ENCODE results near the gene CLMN. TPM values are rescaled to one million over a fixed set of nuclear protein-coding genes. Genes with fewer than 3 reads are reported as not detected.

Gene CLMN
- total RNA-seq, 5 donors from 2014 or later (not counting 1 experiment from before 2014, with no cell fraction given), result 0.68 to 2.2 (median 0.99) TPM

GRCh38 chr14:95258156-95258555 is 61.6 kb downstream of the CLMN start:
- no peaks in the 10 kb centered on the region for H3K36me3 Mint-ChIP-seq
- ChIA-PET CTCF (no interaction called here), POLR2A (no interaction called here)
- no peak overlapping the region for H3K4me3 Mint-ChIP-seq
- H3K9me3 Mint-ChIP-seq, result no peaks in the 10 kb centered on the region
- no peaks in the 10 kb centered on the region for H3K4me1 Mint-ChIP-seq
- WGBS (ENCODE audit: insufficient coverage), result 83% methylated on average over 2 of the region's 2 CpGs
- no peak overlapping the region for H3K27ac Mint-ChIP-seq
- H3K4me3 ChIP-seq (ENCODE audit: control insufficient read depth in 1 of 2, extremely low read depth in 1 of 2, low read length in 1 of 2), result no peak overlapping the region
- no peak for ATAC-seq (replicated peaks in 1 of 4)
- no peaks in the 10 kb centered on the region for H3K9me3 ChIP-seq
- H3K27me3 Mint-ChIP-seq, result no peaks in the 10 kb centered on the region
- H3K27ac ChIP-seq (ENCODE audit: low read length), result no peak overlapping the region
- H3K4me1 ChIP-seq (ENCODE audit: control insufficient read depth in 1 of 2, extremely low read depth in 1 of 2, insufficient read depth in 2 of 2, low read length in 2 of 2), result no peaks in the 10 kb centered on the region
- no peak for DNase-seq
- peaks cover 0 to 24% of the 10 kb centered on the region in 2 experiments for H3K27me3 ChIP-seq (replicated peaks in 1 of 2; ENCODE audit: control insufficient read depth in 2 of 2, extremely low read depth in 1 of 2, insufficient read depth in 2 of 2, low read length in 1 of 2)
- H3K36me3 ChIP-seq (ENCODE audit: control insufficient read depth in 2 of 2, extremely low read depth in 1 of 2, insufficient read depth in 1 of 2, low read length in 1 of 2), result no peaks in the 10 kb centered on the region

DNA sequence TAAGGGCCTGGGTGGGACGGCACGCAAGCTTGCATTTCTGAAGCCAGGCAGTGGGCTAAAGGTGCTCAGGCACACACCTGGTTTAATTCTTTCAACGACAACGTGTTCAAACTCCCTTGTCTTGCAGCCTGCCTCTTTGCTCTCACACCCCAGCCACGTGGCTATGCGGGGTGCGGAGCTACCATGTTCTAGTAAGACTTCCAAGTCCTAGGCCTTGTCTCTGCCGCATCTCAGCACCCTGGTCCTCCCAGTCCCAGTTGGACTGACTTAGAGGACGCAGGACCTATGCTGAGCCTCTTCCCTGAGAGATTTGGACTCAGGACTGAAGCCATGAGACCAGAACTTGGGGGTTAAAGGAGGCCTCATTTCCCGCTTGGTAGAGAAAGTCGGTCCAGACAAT is 62.2 kb downstream of the CLMN start:
- Mint-ChIP-seq H3K9me3 (no peaks in the 10 kb centered on the region), H3K27me3 (no peaks in the 10 kb centered on the region), H3K27ac (no peak overlapping the region), H3K36me3 (no peaks in the 10 kb centered on the region), H3K4me1 (no peaks in the 10 kb centered on the region), H3K4me3 (no peak overlapping the region)
- CTCF ChIA-PET, result no interaction called here
- ATAC-seq (replicated peaks in 1 of 4) (no peak), DNase-seq (no peak)
- H3K36me3 ChIP-seq (ENCODE audit: control insufficient read depth in 2 of 2, extremely low read depth in 1 of 2, insufficient read depth in 1 of 2, low read length in 1 of 2), result no peaks in the 10 kb centered on the region
- no peak overlapping the region for H3K4me3 ChIP-seq (ENCODE audit: control insufficient read depth in 1 of 2, extremely low read depth in 1 of 2, low read length in 1 of 2)
- 91% methylated on average over 11 of the region's 11 CpGs for WGBS (ENCODE audit: insufficient coverage)
- no peaks in the 10 kb centered on the region for H3K4me1 ChIP-seq (ENCODE audit: control insufficient read depth in 1 of 2, extremely low read depth in 1 of 2, insufficient read depth in 2 of 2, low read length in 2 of 2)
- H3K27ac ChIP-seq (ENCODE audit: low read length), result no peak overlapping the region
- no peaks in the 10 kb centered on the region for H3K9me3 ChIP-seq
- peaks cover 0 to 26% of the 10 kb centered on the region in 2 experiments for H3K27me3 ChIP-seq (replicated peaks in 1 of 2; ENCODE audit: control insufficient read depth in 2 of 2, extremely low read depth in 1 of 2, insufficient read depth in 2 of 2, low read length in 1 of 2)
- POLR2A ChIA-PET, result no interaction called here

DNA sequence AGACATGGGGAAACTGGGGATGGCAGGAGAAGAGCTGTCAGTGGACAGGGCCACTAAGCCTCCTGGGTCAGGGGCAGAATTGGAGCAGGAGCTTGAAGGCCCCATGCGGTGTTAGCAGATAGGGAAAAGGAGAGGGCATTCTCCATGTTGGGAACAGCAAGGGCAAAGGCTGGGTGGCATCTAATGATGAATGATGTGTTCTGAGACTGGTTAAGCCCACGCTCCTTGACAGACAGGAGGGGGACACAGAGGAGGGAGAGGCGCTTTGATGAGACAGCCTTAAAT is 63.0 kb downstream of the CLMN start:
- no peak overlapping the region for H3K27ac Mint-ChIP-seq
- ChIA-PET POLR2A (no interaction called here), CTCF (no interaction called here)
- H3K9me3 Mint-ChIP-seq, result no peaks in the 10 kb centered on the region
- Histone ChIP-seq H3K4me1 (ENCODE audit: control insufficient read depth in 1 of 2, extremely low read depth in 1 of 2, insufficient read depth in 2 of 2, low read length in 2 of 2) (no peaks in the 10 kb centered on the region), H3K9me3 (no peaks in the 10 kb centered on the region), H3K27ac (ENCODE audit: low read length) (no peak overlapping the region), H3K27me3 (replicated peaks in 1 of 2; ENCODE audit: control insufficient read depth in 2 of 2, extremely low read depth in 1 of 2, insufficient read depth in 2 of 2, low read length in 1 of 2) (peaks cover 0 to 22% of the 10 kb centered on the region in 2 experiments), H3K36me3 (ENCODE audit: control insufficient read depth in 2 of 2, extremely low read depth in 1 of 2, insufficient read depth in 1 of 2, low read length in 1 of 2) (no peaks in the 10 kb centered on the region), H3K4me3 (ENCODE audit: control insufficient read depth in 1 of 2, extremely low read depth in 1 of 2, low read length in 1 of 2) (no peak overlapping the region)
- H3K27me3 Mint-ChIP-seq, result no peaks in the 10 kb centered on the region
- 88% methylated on average over 1 of the region's 3 CpGs for whole genome bisulfite sequencing (ENCODE audit: insufficient coverage)
- H3K36me3 Mint-ChIP-seq, result no peaks in the 10 kb centered on the region
- no peak overlapping the region for H3K4me3 Mint-ChIP-seq
- no peak for ATAC-seq (replicated peaks in 1 of 4)
- DNase-seq, result no peak
- H3K4me1 Mint-ChIP-seq, result no peaks in the 10 kb centered on the region

GRCh38 chr14:95256002-95256775 is 63.5 kb downstream of the CLMN start:
- Mint-ChIP-seq H3K4me1 (no peaks in the 10 kb centered on the region), H3K36me3 (no peaks in the 10 kb centered on the region), H3K9me3 (no peaks in the 10 kb centered on the region), H3K4me3 (no peak overlapping the region), H3K27me3 (no peaks in the 10 kb centered on the region), H3K27ac (no peak overlapping the region)
- Histone ChIP-seq H3K27ac (ENCODE audit: low read length) (no peak overlapping the region), H3K27me3 (replicated peaks in 1 of 2; ENCODE audit: control insufficient read depth in 2 of 2, extremely low read depth in 1 of 2, insufficient read depth in 2 of 2, low read length in 1 of 2) (peaks cover 0 to 20% of the 10 kb centered on the region in 2 experiments), H3K4me3 (ENCODE audit: control insufficient read depth in 1 of 2, extremely low read depth in 1 of 2, low read length in 1 of 2) (no peak overlapping the region), H3K36me3 (ENCODE audit: control insufficient read depth in 2 of 2, extremely low read depth in 1 of 2, insufficient read depth in 1 of 2, low read length in 1 of 2) (no peaks in the 10 kb centered on the region), H3K9me3 (no peaks in the 10 kb centered on the region), H3K4me1 (ENCODE audit: control insufficient read depth in 1 of 2, extremely low read depth in 1 of 2, insufficient read depth in 2 of 2, low read length in 2 of 2) (no peaks in the 10 kb centered on the region)
- DNase-seq (no peak), ATAC-seq (replicated peaks in 1 of 4) (no peak)
- WGBS (ENCODE audit: insufficient coverage), result 81% methylated on average over 9 of the region's 15 CpGs
- POLR2A ChIA-PET, result no interaction called here
- CTCF ChIA-PET, result no interaction called here

- no peaks in the 10 kb centered on the region for H3K4me1 Mint-ChIP-seq
- H3K4me3 Mint-ChIP-seq, result no peak overlapping the region
- Histone ChIP-seq H3K27ac (ENCODE audit: low read length) (no peak overlapping the region), H3K9me3 (no peaks in the 10 kb centered on the region), H3K36me3 (ENCODE audit: control insufficient read depth in 2 of 2, extremely low read depth in 1 of 2, insufficient read depth in 1 of 2, low read length in 1 of 2) (no peaks in the 10 kb centered on the region), H3K4me1 (ENCODE audit: control insufficient read depth in 1 of 2, extremely low read depth in 1 of 2, insufficient read depth in 2 of 2, low read length in 2 of 2) (no peaks in the 10 kb centered on the region), H3K27me3 (replicated peaks in 1 of 2; ENCODE audit: control insufficient read depth in 2 of 2, extremely low read depth in 1 of 2, insufficient read depth in 2 of 2, low read length in 1 of 2) (peaks cover 0 to 20% of the 10 kb centered on the region in 2 experiments), H3K4me3 (ENCODE audit: control insufficient read depth in 1 of 2, extremely low read depth in 1 of 2, low read length in 1 of 2) (no peak overlapping the region)
- ChIA-PET POLR2A (no interaction called here), CTCF (no interaction called here)
- ATAC-seq (replicated peaks in 1 of 4) (no peak), DNase-seq (no peak)
- H3K27ac Mint-ChIP-seq, result no peak overlapping the region
- no peaks in the 10 kb centered on the region for H3K36me3 Mint-ChIP-seq
- peaks cover 0 to under 1% of the 10 kb centered on the region in 2 donors for H3K27me3 Mint-ChIP-seq
- no peaks in the 10 kb centered on the region for H3K9me3 Mint-ChIP-seq
- WGBS (ENCODE audit: insufficient coverage), result 61% methylated on average over 3 of the region's 6 CpGs
Measured at GRCh38 chr14:95255487-95255886, 64.2 kb downstream of the CLMN start.

DNA sequence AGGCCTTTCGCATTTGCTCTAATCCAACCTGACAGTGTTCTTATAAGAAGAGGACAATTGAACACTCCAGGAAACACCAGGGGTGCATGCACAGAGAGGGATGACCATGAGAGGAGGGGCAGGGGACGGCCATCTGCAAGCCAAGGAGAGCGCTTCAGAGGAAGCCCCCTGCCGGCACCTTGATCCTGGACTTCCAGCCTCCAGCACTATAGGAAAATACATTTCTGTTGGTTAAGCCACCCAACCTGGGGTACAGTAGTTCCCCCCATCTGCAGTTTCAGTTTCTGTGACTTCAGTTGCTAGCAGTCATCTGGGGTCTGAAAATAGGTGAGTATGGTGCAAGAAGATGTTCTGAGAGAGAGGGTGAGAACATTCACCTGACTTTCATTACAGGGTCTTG is 64.7 kb downstream of the CLMN start:
- Mint-ChIP-seq H3K27me3 (peaks cover 0 to 5% of the 10 kb centered on the region in 2 donors), H3K9me3 (no peaks in the 10 kb centered on the region), H3K4me3 (no peak overlapping the region), H3K36me3 (no peaks in the 10 kb centered on the region), H3K27ac (no peak overlapping the region), H3K4me1 (no peaks in the 10 kb centered on the region)
- ATAC-seq (replicated peaks in 1 of 4) (no peak), DNase-seq (no peak)
- no CpG with 5 or more reads among the region's 4 CpGs for WGBS (ENCODE audit: insufficient coverage)
- no peak overlapping the region for H3K27ac ChIP-seq (ENCODE audit: low read length)
- peaks cover 0 to 20% of the 10 kb centered on the region in 2 experiments for H3K27me3 ChIP-seq (replicated peaks in 1 of 2; ENCODE audit: control insufficient read depth in 2 of 2, extremely low read depth in 1 of 2, insufficient read depth in 2 of 2, low read length in 1 of 2)
- ChIA-PET CTCF (no interaction called here), POLR2A (no interaction called here)
- no peaks in the 10 kb centered on the region for H3K4me1 ChIP-seq (ENCODE audit: control insufficient read depth in 1 of 2, extremely low read depth in 1 of 2, insufficient read depth in 2 of 2, low read length in 2 of 2)
- H3K36me3 ChIP-seq (ENCODE audit: control insufficient read depth in 2 of 2, extremely low read depth in 1 of 2, insufficient read depth in 1 of 2, low read length in 1 of 2), result no peaks in the 10 kb centered on the region
- no peaks in the 10 kb centered on the region for H3K9me3 ChIP-seq
- no peak overlapping the region for H3K4me3 ChIP-seq (ENCODE audit: control insufficient read depth in 1 of 2, extremely low read depth in 1 of 2, low read length in 1 of 2)

GRCh38 chr14:95254288-95254687 is 65.4 kb downstream of the CLMN start:
- ChIA-PET CTCF (no interaction called here), POLR2A (no interaction called here)
- H3K4me3 ChIP-seq (ENCODE audit: control insufficient read depth in 1 of 2, extremely low read depth in 1 of 2, low read length in 1 of 2), result no peak overlapping the region
- DNase-seq, result no peak
- no peak overlapping the region for H3K27ac ChIP-seq (ENCODE audit: low read length)
- ATAC-seq (replicated peaks in 1 of 4), result no peak
- peaks cover 3 to 5% of the 10 kb centered on the region in 2 donors for H3K27me3 Mint-ChIP-seq
- peaks cover 0 to 20% of the 10 kb centered on the region in 2 experiments for H3K27me3 ChIP-seq (replicated peaks in 1 of 2; ENCODE audit: control insufficient read depth in 2 of 2, extremely low read depth in 1 of 2, insufficient read depth in 2 of 2, low read length in 1 of 2)
- H3K36me3 Mint-ChIP-seq, result no peaks in the 10 kb centered on the region
- H3K4me1 ChIP-seq (ENCODE audit: control insufficient read depth in 1 of 2, extremely low read depth in 1 of 2, insufficient read depth in 2 of 2, low read length in 2 of 2), result no peaks in the 10 kb centered on the region
- H3K36me3 ChIP-seq (ENCODE audit: control insufficient read depth in 2 of 2, extremely low read depth in 1 of 2, insufficient read depth in 1 of 2, low read length in 1 of 2), result no peaks in the 10 kb centered on the region
- H3K27ac Mint-ChIP-seq, result no peak overlapping the region
- WGBS (ENCODE audit: insufficient coverage), result no CpG with 5 or more reads among the region's 10 CpGs
- no peaks in the 10 kb centered on the region for H3K9me3 ChIP-seq
- H3K4me1 Mint-ChIP-seq, result no peaks in the 10 kb centered on the region
- H3K4me3 Mint-ChIP-seq, result no peak overlapping the region
- H3K9me3 Mint-ChIP-seq, result no peaks in the 10 kb centered on the region

Data from T-cell (primary cell).